ENCODE results near the gene RTN4RL2. TPM values are rescaled to one million over a fixed set of nuclear protein-coding genes. Genes with fewer than 3 reads are reported as not detected.

Gene RTN4RL2
- total RNA-seq, 4 donors from 2014 or later, result 0.12 to 2.3 (median 0.27) TPM; not detected in 1

DNA sequence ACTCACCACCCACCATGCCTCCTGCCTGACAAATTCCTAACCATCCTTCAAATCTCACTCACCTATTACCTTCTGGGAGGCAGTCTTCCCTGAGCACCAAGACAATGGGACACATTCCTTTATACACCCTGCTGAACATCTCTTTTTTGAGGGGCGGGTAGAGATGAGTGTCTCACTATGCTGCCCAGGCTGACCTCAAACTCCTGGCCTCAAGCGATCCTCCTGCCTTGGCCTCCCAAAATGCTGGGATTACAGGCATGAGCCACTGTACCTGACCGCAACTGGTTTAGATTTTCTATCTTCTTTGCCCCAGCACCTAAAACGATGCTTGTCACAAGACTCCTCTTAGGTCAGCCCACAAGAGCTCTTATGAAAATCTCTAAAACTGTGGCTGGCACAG is 63.1 kb downstream of the RTN4RL2 start:
- peaks cover 0 to 11% of the 10 kb centered on the region in 2 donors for H3K36me3 ChIP-seq
- no peak for ATAC-seq
- 96 to 100% methylated on average over 2 to 3 of the region's 4 CpGs for WGBS, 2 donors (ENCODE audit: low coverage in 1 of 2)
- no peaks in the 10 kb centered on the region for H3K9me3 ChIP-seq
- no peak overlapping the region for H3K4me3 ChIP-seq
- TF ChIP-seq, protein P1, sequence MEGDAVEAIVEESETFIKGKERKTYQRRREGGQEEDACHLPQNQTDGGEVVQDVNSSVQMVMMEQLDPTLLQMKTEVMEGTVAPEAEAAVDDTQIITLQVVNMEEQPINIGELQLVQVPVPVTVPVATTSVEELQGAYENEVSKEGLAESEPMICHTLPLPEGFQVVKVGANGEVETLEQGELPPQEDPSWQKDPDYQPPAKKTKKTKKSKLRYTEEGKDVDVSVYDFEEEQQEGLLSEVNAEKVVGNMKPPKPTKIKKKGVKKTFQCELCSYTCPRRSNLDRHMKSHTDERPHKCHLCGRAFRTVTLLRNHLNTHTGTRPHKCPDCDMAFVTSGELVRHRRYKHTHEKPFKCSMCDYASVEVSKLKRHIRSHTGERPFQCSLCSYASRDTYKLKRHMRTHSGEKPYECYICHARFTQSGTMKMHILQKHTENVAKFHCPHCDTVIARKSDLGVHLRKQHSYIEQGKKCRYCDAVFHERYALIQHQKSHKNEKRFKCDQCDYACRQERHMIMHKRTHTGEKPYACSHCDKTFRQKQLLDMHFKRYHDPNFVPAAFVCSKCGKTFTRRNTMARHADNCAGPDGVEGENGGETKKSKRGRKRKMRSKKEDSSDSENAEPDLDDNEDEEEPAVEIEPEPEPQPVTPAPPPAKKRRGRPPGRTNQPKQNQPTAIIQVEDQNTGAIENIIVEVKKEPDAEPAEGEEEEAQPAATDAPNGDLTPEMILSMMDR (IDR thresholded peaks at IDR 0.05), result no peak
- TF ChIP-seq POLR2A (IDR thresholded peaks at IDR 0.05) (no peak), POLR2AphosphoS5 (IDR thresholded peaks at IDR 0.05) (no peak), EP300 (IDR thresholded peaks at IDR 0.05) (no peak)
- peaks cover 0 to 4% (median 0%) of the 10 kb centered on the region in 3 donors for H3K4me1 ChIP-seq
- H3K27ac ChIP-seq, result no peak overlapping the region
- no peaks in the 10 kb centered on the region for H3K27me3 ChIP-seq

Small RNA genes within 50 kb of the gene (small RNA-seq; reads per million reads assigned to genes)
- 0 reads per million in 4 donors for gene RNA5SP341

Other genes with a start within 250 kb of the RTN4RL2 start
- 1 to 10 TPM; 2.2 to 3.7 (median 2.4) TPM for gene APLNR, start 223.3 kb upstream of the RTN4RL2 start, total RNA-seq
- 100 to 1,000 TPM in 2 of 4 donors, 10 to 100 TPM in 2; 95.6 to 130 (median 108) TPM for gene TNKS1BP1, start 135.6 kb upstream of the RTN4RL2 start, total RNA-seq
- 100 to 1,000 TPM in 1 of 4 donors, 10 to 100 TPM in 3; 66.0 to 101 (median 79.8) TPM for gene SSRP1, start 124.6 kb upstream of the RTN4RL2 start, total RNA-seq
- under 1 TPM in 1 of 4 donors, not detected in 3; 0.69 TPM for gene P2RX3, start 122.2 kb upstream of the RTN4RL2 start, total RNA-seq
- gene PRG3, start 79.4 kb upstream of the RTN4RL2 start, total RNA-seq, result not detected
- not detected for gene PRG2, start 69.9 kb upstream of the RTN4RL2 start, total RNA-seq
- 10 to 100 TPM; 40.9 to 75.9 (median 60.0) TPM for gene SLC43A3, start 33.4 kb upstream of the RTN4RL2 start, total RNA-seq
- gene SLC43A1, start 55.2 kb downstream of the RTN4RL2 start, total RNA-seq, result 10 to 100 TPM; 14.8 to 36.6 (median 19.7) TPM
- 10 to 100 TPM; 23.5 to 29.0 (median 27.9) TPM for gene TIMM10, start 70.2 kb downstream of the RTN4RL2 start, total RNA-seq
- not detected for gene SMTNL1, start 77.1 kb downstream of the RTN4RL2 start, total RNA-seq
- 10 to 100 TPM; 15.3 to 34.6 (median 28.3) TPM for gene UBE2L6, start 107.1 kb downstream of the RTN4RL2 start, total RNA-seq
- 100 to 1,000 TPM; 237 to 689 (median 443) TPM for gene SERPING1, start 137.2 kb downstream of the RTN4RL2 start, total RNA-seq
- gene YPEL4, start 189.4 kb downstream of the RTN4RL2 start, total RNA-seq, result 1 to 10 TPM; 1.2 to 3.3 (median 1.5) TPM
- gene CLP1, start 197.2 kb downstream of the RTN4RL2 start, total RNA-seq, result 10 to 100 TPM; 11.4 to 21.7 (median 16.6) TPM
- gene ZDHHC5, start 207.6 kb downstream of the RTN4RL2 start, total RNA-seq, result 10 to 100 TPM; 34.3 to 52.1 (median 45.8) TPM

Data from gastroesophageal sphincter (tissue), 4 donors.